ENCODE data around the gene CRYBA1.
"Not testable (repeated sequence)": the region's sequence is repeated elsewhere in the genome, so short reads cannot be mapped to it uniquely, and the experiment has no call there.

CRYBA1 gene

DNA sequence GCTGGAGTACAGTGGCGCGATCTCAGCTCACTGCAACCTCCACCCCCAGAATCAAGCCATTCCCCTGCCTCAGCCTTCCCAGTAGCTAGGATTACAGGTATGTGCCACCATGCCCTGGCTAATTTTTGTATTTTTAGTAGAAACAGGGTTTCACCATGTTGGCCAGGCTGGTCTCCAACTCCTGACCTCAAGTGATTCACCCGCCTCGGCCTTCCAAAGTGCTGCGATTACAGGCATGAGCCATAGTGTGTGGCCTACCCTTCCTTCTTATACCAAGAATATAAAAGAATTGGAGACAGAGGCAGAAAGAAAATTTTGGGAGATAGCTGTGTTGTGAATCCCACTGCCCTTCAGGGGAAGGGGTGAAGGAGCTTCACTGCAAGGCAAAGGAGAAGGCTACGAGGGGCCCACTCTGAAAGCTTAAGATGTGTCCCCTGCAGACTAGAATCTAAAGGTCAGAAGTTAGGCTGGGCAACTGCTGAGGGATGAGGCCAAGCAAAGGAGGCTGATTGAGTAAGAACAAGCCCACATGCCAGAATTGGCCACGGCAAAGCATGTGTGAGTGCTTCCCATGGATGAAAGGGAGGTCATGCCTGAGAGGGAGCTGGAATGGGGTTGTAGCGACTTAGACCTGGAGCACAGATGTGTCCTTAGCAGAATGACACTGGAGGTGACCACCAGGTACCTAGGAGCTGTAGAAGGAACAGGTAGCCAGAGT lies 8.4 kb upstream of the CRYBA1 start:
- DNase-seq (ENCODE audit: low spot score) = no peak

DNA sequence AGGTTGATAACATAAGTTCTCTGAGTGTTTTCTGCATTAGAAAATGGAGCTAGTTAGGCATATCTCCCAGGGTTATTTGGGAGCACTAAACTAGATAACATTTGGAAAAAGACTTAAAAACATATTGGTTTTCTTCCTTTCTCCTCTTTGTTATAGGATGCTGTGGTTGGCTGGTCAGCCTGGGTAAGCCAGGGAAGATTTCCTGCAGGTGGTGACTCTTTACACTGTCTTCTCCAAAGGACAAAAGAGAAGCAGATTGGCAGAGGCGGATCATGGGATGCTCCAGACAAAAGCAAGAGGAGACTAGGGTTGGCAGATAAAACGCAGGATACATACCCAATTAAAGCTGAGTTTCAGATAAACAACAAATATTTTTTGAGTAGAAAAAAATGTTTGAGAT lies 6.2 kb upstream of the CRYBA1 start:
- no peak for DNase-seq (ENCODE audit: low spot score)

DNA sequence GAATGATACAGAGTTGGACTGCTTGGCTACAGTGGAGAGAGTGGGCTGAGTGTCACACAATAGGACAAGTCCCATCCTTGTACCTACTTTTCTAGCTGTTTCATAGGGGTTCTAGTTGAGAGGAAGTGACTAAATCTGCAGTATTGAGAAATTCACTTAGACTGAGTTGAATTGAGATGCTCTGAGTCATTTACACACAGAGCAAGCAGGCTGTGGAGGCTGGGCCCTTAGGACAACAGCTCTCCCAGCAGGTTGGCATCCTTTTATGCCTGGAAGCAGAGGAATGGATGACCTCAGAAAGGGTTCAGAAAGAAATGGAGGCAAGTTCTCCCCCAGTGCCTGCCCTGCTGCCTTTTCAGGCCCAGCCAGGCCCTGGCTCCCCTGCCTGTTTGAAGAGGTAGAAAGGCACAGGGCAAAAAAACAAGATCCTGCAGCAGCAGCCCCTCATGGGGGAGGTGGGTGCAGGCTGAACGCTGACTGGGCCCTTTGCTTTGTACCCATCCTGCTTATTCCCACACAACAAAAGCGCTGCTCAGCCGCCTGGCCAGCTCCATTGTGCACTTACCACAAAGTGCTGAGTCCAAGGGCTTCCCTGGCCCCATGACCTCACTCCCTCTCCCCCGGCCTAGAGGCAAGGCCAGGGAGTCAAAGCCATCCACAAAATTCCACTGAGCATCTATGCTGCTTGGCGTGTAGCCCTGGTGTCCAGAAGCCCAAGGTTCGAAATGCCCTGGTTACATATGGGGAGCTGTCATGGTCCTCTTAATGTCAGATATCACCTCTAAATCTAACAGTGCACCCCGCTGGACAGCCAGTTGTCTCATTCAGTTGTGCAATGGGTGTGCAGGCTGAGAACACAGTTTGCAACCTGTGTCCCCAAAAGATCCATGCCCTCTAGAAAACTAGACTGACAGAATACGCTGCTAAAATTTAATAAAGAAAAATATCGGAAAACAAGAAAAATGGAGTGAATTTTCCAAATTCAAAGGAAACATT lies 5.4 kb upstream of the CRYBA1 start:
- DNase-seq (ENCODE audit: low spot score) = peak; percentile 96

DNA sequence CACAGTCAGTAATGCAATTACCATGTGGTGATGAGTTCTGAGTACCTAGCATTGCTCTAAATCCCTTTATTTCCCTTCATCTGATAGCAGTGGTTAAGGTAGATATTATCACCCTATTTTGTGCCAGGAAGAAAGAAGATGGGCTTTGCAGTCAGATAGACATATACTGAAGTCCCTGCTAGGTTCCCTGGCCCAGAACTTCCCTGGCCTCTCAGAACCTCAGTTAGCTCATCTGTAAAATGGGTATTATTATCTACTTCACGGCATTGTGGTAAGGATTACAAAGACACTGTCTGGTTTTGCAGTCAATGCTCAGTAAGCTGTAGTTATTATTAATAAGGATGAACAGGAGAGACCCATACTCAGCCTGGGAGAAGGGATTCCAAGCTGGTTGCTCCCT lies 4.6 kb upstream of the CRYBA1 start:
- no peak for DNase-seq (ENCODE audit: low spot score)

DNA sequence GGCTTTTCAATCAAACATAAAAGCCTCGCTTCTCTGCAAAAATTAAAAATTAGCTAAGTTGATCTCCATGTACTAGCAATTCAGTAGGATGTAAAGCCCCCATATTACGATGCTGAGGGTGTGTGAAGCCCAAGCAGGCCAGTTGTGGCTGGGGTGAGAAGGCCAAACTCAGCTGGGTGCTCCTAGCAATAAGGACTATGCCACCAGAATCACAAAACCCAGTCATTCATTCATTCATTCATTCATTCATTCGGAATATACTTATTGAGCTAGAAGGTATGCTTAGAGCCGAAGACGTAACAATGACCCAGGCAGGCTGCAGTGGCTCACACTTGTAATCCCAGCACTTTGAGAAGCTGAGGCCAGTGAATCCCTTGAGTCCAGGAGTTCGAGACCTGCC lies 3.9 kb upstream of the CRYBA1 start:
- DNase-seq (ENCODE audit: low spot score) = no peak

DNA sequence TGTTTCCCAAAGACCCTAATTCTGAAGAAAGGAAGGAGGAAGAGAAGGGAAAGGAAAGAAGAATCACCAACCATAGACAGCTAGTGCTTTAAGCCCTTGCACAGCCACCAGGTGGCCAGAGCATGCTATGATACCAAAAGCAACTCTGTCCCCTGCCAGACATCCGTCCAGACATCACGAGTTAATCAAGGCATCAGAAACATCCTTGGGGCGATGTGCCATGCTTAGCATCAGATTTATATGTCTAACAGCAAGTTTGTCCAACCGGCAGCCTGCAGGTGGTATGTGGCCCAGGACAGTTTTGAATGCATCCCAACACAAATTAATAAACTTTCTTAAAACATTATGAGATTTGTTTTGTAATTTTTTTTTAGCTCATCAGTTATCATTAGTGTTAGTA lies 2.9 kb upstream of the CRYBA1 start:
- peak; percentile 47 for DNase-seq (ENCODE audit: low spot score)

DNA sequence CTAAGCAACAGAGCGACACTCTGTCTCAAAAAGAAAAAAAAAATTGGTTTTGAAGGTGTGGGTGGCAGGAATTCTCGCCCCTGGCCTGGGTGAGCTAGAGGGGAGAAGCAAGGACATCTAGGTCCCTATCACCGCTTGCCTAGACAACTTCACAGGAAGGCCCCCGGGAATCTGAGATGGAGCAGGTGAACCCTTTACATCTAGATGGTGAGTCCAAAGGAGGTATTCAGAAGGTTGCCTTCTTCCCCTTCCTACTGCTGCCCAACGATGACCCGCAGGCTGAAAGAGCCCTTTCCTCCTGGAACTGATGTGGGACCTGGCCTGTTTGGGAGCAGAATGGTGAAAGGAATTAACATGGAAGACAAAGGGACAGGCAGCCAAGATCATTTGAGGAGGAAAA lies 1.3 kb upstream of the CRYBA1 start:
- no peak for DNase-seq (ENCODE audit: low spot score)

DNA sequence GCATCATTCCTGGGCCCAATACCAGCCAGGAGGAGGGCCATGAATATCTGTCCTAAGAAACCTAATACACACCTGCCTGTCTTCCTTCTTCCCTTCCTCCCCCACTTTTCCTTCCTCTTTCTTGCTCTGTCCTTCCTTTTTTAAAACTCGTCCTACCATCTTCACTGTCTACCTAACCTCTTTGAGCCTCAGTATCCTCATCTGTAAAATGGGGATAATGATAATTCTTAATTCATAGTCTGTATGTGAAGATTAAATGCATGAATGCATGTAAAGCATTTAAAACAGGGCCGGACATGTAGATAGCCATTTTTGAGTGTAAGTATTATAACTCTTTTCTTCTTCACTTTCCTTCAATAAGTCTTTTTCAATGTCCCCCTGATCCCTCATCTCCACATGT lies 560 bp downstream of the CRYBA1 start:
- DNase-seq (ENCODE audit: low spot score) = no peak

DNA sequence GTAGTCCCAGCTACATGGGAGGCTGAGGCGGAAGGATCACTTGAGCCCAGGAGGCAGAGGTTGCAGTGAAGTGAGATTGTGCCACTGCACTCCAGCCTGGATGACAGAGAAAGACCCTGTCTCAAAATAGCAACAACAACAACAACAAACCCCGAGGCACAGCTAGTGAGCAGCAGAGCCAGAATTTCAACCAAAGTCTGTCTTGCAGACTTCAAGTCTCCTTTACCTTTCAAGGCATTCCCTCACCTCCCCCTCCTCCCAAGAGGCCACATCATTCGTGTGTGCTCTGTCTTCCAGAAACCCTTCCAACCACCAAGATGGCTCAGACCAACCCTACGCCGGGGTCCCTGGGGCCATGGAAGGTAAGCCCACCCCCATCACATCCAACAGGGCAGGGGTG lies 2.2 kb downstream of the CRYBA1 start:
- no peak for DNase-seq (ENCODE audit: low spot score)

DNA sequence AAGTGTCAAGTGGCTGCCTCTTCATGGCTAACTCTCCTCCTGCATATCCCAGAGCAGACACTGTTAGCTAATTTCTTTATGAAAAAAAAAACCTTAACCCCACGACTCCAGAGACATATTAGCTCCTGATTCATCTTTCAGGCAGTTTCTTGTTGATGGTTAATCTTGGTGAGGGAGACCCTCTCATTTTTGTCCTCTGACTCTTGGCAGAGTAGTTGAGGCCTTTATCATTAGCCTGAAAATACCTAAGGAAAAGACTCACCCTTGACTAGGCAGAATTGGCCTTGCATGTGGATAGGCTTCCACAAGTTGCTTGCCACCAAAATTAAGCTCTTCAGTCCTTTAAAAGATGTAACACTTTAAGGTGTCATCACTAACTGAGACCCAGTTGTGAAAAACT lies 4.0 kb downstream of the CRYBA1 start:
- DNase-seq (ENCODE audit: low spot score) = no peak

DNA sequence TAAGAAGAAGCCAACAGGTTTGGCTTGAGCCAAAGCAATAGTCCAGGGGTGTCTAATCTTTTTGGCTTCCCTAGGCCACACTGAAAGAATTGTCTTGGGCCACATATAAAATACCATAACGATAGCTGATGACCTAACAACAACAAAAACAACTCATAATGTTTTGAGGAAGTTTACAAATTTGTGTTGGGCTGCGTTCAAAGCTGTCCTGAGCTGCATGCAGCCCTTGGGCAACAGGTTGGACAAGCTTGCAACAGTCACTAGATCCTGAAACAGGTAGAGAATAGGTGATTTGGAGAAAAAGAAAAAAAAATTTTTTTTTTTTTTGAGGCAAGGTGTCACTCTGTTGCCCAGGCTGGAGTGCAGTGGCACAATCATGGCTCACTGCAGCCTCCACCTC lies 4.5 kb downstream of the CRYBA1 start:
- no peak for DNase-seq (ENCODE audit: low spot score)

DNA sequence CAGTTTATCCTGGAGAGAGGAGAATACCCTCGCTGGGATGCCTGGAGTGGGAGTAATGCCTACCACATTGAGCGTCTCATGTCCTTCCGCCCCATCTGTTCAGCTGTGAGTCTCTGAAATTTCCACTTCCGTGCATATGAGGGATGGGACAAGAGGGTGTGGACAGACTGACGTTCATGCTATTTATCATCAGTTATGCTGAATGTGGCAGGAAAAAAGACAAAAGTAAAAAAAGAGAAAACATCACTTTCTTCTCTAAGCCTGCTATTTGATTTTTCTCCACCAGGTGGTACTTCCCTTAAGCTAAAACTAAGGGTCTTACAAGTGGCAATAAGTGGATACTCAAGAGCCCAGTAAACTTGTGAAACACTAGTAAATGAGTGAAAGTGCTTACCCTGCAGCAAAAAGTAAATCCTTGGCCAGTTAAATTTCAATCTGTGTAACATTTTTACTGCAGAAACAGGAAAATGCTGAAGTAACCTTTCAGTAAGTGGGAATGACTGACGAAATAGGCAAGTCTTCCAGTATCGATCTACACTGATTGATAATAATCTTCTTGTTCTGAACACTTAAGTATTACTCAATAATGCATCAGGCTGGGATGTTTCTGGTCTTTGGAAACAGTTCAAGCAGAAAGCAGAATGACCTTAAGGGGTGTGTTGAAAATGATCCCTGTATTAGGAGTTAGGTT lies 5.6 kb downstream of the CRYBA1 start:
- peak; percentile 48 for DNase-seq (ENCODE audit: low spot score)

DNA sequence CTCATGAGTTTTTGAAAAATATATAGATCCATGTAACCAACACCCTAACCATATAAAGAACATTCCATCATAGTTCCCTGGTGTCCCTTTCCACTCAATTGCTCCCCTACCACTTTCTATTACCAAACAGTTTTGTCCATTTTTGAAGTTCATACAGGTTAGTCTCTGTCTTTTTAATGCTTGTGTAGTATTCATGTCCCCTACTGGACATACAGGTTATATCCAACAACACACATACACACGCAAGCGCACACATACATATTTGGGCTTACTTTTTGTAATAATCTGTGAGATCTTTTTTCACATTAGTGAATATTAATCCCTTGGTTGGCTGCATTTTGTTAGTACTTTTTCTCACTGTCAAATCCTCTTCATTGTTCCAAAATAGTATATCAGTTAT lies 6.4 kb downstream of the CRYBA1 start:
- no peak for DNase-seq (ENCODE audit: low spot score)

DNA sequence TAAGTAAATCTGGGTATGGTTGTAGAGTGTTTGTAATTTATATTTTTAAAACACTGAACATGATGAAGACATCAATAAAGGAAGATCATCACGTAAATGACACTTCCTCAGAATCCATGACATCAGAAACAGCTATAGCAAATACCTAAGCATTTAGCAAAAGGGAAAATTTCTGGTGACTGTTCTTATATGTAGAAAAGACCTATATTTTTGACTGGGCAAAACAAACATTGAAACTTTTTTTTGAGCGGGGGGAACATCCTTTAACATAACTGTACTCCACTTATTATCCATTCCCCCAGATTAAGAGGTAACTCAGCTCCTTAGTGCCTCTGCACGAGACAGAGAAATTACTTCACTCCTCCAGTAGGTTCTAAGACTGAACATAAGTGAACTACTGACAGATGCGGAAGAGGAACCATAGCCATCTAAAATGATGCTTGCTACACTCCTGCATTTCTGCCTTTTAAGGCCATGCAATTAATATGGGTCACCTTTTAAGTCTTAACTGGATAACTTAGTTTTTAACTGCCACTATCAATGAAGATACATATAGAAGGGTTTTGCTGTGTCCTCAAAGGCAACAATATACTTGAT lies 9.4 kb downstream of the CRYBA1 start:
- DNase-seq (ENCODE audit: low spot score) = no peak

DNA sequence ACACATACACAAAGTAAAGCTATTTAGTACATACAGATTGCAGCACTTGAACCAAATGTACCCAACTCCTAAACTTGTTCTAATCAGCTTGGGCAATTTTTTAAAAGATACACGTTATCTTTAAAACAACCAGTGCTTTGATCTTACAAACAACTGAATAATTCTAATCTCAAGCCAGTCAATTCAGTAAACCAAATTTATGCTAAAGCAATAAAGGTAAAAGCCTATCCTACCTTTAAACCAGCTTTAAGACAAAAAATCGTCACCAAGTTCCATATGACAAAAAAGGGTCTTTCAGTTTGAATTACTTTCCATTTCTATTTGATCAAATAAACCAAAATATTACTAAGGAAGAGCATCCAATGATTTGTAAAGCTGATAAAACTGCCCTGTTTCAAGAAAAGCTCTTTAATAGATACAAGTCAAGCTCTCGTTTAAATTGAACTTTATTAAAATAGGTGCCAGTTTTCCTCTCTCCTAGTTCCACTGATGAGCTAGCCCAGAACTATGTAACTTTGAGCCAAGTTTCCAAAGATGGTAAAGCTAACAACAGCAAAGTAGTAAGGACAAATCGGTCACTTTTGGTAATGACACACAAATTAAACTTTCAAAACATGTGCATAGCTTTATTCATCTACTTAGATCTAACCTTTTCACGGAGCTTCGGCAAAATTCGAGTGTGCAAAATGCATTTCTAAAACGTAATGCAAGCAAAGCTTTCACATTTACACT lies 10.2 kb downstream of the CRYBA1 start:
- DNase-seq (ENCODE audit: low spot score) = no peak

DNA sequence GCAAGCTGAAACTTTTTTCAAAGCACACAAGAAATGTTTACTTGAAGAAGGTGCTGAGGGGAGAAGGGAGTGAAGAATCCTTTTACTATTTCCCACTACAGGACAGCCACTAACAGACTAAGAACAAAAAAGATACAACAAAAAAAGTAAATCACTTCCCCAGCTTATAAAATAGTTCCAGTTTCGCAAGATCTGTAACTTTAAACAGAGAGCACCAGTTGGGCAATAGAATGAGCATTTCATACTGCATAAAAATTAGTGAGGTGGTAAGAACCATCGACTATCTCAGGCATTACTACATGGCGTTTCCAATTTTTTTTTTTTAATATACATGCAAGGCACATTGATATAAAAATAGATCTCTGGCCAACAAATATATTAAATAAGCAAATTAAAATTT lies 11.1 kb downstream of the CRYBA1 start:
- no peak for DNase-seq (ENCODE audit: low spot score)

DNA sequence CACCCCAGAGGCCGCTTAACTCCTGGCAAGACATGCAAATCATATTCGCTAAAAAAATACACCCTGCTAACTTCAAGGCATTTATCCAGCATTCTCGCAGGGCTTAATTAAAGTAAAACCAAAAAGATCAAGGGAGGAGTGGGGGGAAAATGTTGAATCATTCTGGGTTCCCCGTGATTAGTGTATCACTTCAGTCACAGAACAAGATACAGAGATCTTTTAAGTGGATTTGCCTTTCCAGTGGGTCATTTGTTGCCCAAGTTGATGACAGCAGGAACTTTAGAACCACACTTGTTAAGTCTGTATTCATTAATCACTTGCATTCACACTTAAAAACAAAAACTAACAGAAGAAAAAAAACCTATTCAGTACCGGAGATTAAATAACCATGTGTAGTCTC lies 17.3 kb downstream of the CRYBA1 start:
- no peak for DNase-seq (ENCODE audit: low spot score)

DNA sequence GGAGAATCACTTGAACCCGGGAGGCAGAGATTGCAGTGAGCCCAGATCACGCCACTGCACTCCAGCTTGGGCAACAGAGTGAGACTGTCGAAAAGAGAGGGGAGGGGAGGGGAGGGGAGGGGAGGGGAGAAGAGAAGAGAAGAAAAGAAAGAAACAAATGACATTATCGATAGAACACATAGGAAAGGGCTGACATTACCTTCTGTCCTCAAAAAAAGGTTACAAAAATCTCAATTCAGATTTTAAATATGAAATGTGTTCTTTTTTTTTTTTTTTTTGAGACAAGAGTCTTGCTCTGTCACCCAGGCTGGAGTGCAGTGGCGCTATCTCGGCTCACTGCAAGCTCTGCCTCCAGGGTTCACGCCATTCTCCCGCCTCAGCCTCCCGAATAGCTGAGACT lies 25.3 kb downstream of the CRYBA1 start:
- not testable (repeated sequence) for DNase-seq (ENCODE audit: low spot score)

DNA sequence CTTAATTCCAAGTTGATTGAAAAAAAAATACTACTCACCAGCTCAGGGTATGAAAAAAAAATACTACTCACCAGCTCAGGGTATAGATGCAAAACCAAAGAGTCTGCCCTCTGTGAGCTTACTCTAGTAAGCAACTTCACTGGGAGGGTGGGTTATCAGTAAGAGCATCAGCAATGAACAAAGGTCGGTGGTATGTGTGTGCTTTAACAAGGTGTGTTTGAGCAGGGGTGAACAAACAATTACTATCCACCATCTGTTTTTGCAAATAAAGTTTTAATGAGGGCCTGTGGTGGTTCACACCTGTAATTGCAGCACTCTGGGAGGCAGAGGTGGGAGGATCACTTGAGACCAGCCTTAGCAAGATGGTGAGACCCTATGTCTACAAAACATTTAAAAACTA lies 27.3 kb downstream of the CRYBA1 start:
- DNase-seq (ENCODE audit: low spot score) = no peak

DNA sequence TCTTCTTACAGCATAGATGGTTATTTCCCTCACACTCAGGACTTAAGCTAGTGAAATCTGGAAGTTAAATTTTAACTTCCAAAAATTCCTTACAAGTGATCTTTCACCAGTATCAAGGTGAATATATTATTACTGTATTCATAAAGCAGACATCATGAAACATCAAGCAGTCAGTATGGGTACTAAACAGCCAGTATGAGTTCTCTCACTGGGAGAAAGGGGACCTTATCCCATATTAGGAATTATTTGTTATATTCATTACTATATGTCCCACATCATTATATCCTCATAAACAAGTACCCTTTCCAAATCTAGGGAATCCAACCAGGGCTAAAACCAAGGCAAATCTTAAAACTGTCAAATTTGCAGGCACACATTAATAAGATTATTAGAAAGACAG lies 32.0 kb downstream of the CRYBA1 start:
- no peak for DNase-seq (ENCODE audit: low spot score)

DNA sequence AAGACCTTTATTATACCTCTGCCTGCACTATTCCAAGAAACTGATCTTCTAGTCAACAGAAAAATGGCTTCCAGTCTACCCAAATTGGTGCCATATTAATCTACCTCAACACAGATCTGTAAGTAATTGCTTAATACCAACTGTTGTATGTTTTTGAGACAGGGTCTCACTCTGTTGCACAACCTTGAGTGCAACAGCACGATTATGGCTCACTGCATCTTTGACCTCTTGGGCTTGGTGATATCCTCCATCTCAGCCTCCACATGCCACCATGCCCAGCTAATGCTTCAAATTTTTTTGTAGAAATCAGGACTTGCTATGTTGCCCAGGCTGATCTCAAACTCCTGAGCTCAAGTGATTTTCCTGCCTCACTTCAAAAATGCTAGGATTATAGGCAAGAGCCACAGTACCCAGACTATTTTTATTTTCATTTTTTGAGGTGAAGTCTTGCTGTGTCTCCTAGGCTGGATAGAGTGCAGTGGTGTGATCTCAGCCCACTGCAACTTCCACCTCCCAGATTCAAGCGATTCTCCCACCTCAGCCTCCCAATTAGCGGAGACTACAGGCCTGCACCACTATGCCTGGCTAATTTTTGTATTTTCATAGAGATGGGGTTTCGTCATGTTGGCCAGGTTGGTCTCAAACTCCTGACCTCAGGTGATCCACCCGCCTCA lies 32.9 kb downstream of the CRYBA1 start:
- no peak for DNase-seq (ENCODE audit: low spot score)

All from RKO (cell line).